Measurements from ENCODE around the gene PCSK6. TPM values are rescaled to one million over a fixed set of nuclear protein-coding genes. Genes with fewer than 3 reads are reported as not detected.

PCSK6 gene
- 48.1 TPM for total RNA-seq

GRCh38 chr15:101489599-101490407 lies at the start of gene PCSK6:
Gene PCSK6, minus strand, starts transcription at chr15:101489707. Its CDS starts 37 bp downstream, at chr15:101489670.

GRCh38 chr15:101294731-101295606 lies 194.5 kb downstream of the PCSK6 start, which contains the start of gene SNRPA1:
Gene SNRPA1, minus strand, starts transcription at chr15:101295248. Its CDS starts 70 bp downstream, at chr15:101295178.

GRCh38 chr15:101277038-101277822 lies 212.3 kb downstream of the PCSK6 start, which contains the start of gene SELENOS:
Gene SELENOS, minus strand, starts transcription at chr15:101277485. Its CDS starts 68 bp downstream, at chr15:101277417.

Other genes starting within 250 kb of the PCSK6 start
- 49.0 TPM for gene CHSY1, start 237.7 kb downstream of the PCSK6 start, total RNA-seq
- 34.6 TPM for gene SELENOS, start 212.2 kb downstream of the PCSK6 start, total RNA-seq
- gene SNRPA1, start 194.5 kb downstream of the PCSK6 start, total RNA-seq: 47.7 TPM
- gene TM2D3, start 162.7 kb upstream of the PCSK6 start, total RNA-seq: 87.6 TPM
- gene TARS3, start 234.8 kb upstream of the PCSK6 start, total RNA-seq: 39.0 TPM

All from camera-type eye (tissue), 1 donor.